ENCODE results near the gene POU2F1.

- TF ChIP-seq CTCF (IDR thresholded peaks at IDR 0.05) = no peak
- TF ChIP-seq POLR2A (IDR thresholded peaks at IDR 0.05) = no peak
Observed at GRCh38 chr1:167297222-167298214, 76.8 kb downstream of the POU2F1 start.

Measured in lower leg skin (tissue), 3 donors.